H9 (cell line): ENCODE data around the gene PRKAR2A. TPM values are rescaled to one million over a fixed set of nuclear protein-coding genes. Genes with fewer than 3 reads are reported as not detected.

Experiments
- DNase-seq: peaks from one replicate; pipeline ENCODE4 v3.0.0-alpha.2; 2017
- H2AFZ ChIP-seq: one replicate; pipeline ENCODE4 v1.6.1; 2013; ENCODE audit warnings: mild to moderate bottlenecking, low read length, control low read depth, moderate library complexity
- H2AK5ac ChIP-seq: 2 replicates; pipeline ENCODE4 v1.6.1; 2013; ENCODE audit warnings: low read length, control low read depth, mixed read lengths; ENCODE audit not compliant: insufficient read length
- H2BK120ac ChIP-seq: one replicate; pipeline ENCODE4 v1.6.1; 2013; ENCODE audit warnings: low read depth, mild to moderate bottlenecking, low read length, control low read depth, inconsistent platforms; ENCODE audit not compliant: poor library complexity, severe bottlenecking
- H2BK12ac ChIP-seq: 2 replicates; pipeline ENCODE4 v1.6.1; 2013; ENCODE audit warnings: low read length, control low read depth, mixed read lengths, low read depth; ENCODE audit not compliant: insufficient read length
- H2BK15ac ChIP-seq: 2 replicates; pipeline ENCODE4 v1.6.1; 2013; ENCODE audit warnings: low read depth, low read length, control low read depth
- H2BK20ac ChIP-seq: one replicate; pipeline ENCODE4 v1.6.1; 2013; ENCODE audit warnings: low read depth, mild to moderate bottlenecking, low read length, control low read depth, inconsistent platforms; ENCODE audit not compliant: poor library complexity, severe bottlenecking
- H2BK5ac ChIP-seq: 2 replicates; pipeline ENCODE4 v1.6.1; 2013; ENCODE audit warnings: low read length, control low read depth, mixed read lengths; ENCODE audit not compliant: insufficient read length
- H3K14ac ChIP-seq: 2 replicates; pipeline ENCODE4 v1.6.1; 2013; ENCODE audit warnings: low read length, control low read depth; ENCODE audit not compliant: insufficient read depth
- H3K18ac ChIP-seq: 2 replicates; pipeline ENCODE4 v1.6.1; 2013; ENCODE audit warnings: low read depth, mild to moderate bottlenecking, mixed read lengths, low read length, control low read depth; ENCODE audit not compliant: insufficient read length
- H3K23ac ChIP-seq: 2 replicates; pipeline ENCODE4 v1.6.1; 2013; ENCODE audit warnings: low read length, control low read depth, mixed read lengths, low read depth; ENCODE audit not compliant: insufficient read length
- H3K23me2 ChIP-seq: 2 replicates; pipeline ENCODE4 v1.6.1; 2013; ENCODE audit warnings: low read depth, mild to moderate bottlenecking, mixed read lengths, low read length, control low read depth; ENCODE audit not compliant: insufficient read length, poor library complexity, severe bottlenecking
- H3K27ac ChIP-seq: 2 replicates; pipeline ENCODE4 v1.5.1; 2013; ENCODE audit warnings: low read length, control low read depth, mixed read lengths, low read depth; ENCODE audit not compliant: insufficient read length
- H3K27me3 ChIP-seq: 2 replicates; pipeline ENCODE4 v1.6.1; 2013; ENCODE audit warnings: low read length, control low read depth, inconsistent platforms; ENCODE audit not compliant: insufficient read depth
- H3K4ac ChIP-seq: 2 replicates; pipeline ENCODE4 v1.6.1; 2013; ENCODE audit warnings: low read depth, mild to moderate bottlenecking, control low read depth, inconsistent platforms, low read length, moderate library complexity
- H3K4me1 ChIP-seq: 2 replicates; pipeline ENCODE4 v1.6.1; 2013; ENCODE audit warnings: low read length, control low read depth, inconsistent platforms; ENCODE audit not compliant: insufficient read depth
- H3K4me2 ChIP-seq: 2 replicates; pipeline ENCODE4 v1.6.1; 2013; ENCODE audit warnings: low read length, control low read depth, mixed read lengths; ENCODE audit not compliant: insufficient read length, insufficient read depth
- H3K56ac ChIP-seq: 2 replicates; pipeline ENCODE4 v1.6.1; 2013; ENCODE audit warnings: low read depth, mild to moderate bottlenecking, mixed read lengths, low read length, control low read depth; ENCODE audit not compliant: insufficient read length
- H3K79me1 ChIP-seq: 2 replicates; pipeline ENCODE4 v1.6.1; 2013; ENCODE audit warnings: low read depth, mild to moderate bottlenecking, moderate library complexity, low read length, control low read depth, inconsistent platforms; ENCODE audit not compliant: insufficient read depth, poor library complexity, severe bottlenecking
- H3K79me2 ChIP-seq: 2 replicates; pipeline ENCODE4 v1.6.1; 2013; ENCODE audit warnings: low read length, control low read depth, inconsistent platforms; ENCODE audit not compliant: insufficient read depth
- H3K9ac ChIP-seq: 2 replicates; pipeline ENCODE4 v1.6.1; 2013; ENCODE audit warnings: low read length, control low read depth, mixed read lengths; ENCODE audit not compliant: insufficient read length; ENCODE audit errors: extremely low read depth
- H3K9me3 ChIP-seq: one replicate; pipeline ENCODE4 v1.6.1; 2013; ENCODE audit warnings: low read depth, low read length, inconsistent platforms; ENCODE audit not compliant: control insufficient read depth
- H3T11ph ChIP-seq: one replicate; pipeline ENCODE4 v1.6.1; 2013; ENCODE audit warnings: mild to moderate bottlenecking, low read length, control low read depth, inconsistent platforms
- H4K20me1 ChIP-seq: one replicate; pipeline ENCODE4 v1.6.1; 2013; ENCODE audit not compliant: control insufficient read depth, insufficient read length, insufficient read depth
- H4K5ac ChIP-seq: 2 replicates; pipeline ENCODE4 v1.6.1; 2013; ENCODE audit warnings: low read depth, mild to moderate bottlenecking, mixed read lengths, low read length, control low read depth; ENCODE audit not compliant: insufficient read length
- H4K8ac ChIP-seq: replicated peaks from 2 replicates; pipeline ENCODE4 v1.6.1; 2013; ENCODE audit warnings: low read length, control low read depth, mixed read lengths, low read depth; ENCODE audit not compliant: insufficient read length
- H4K91ac ChIP-seq: 2 replicates; pipeline ENCODE4 v1.6.1; 2013; ENCODE audit warnings: low read depth, mild to moderate bottlenecking, moderate library complexity, mixed read lengths, low read length, control low read depth; ENCODE audit not compliant: insufficient read length
- H3K27ac Mint-ChIP-seq, 3 experiments: 2 replicates in 2 of 3; 3 replicates in 1 of 3; pipeline ENCODE4 v1.8.0; 2020 to 2021; ENCODE audit warnings: mixed read lengths in 3 of 3, mild to moderate bottlenecking in 1 of 3, moderate library complexity in 1 of 3
- H3K27me3 Mint-ChIP-seq: 2 replicates; pipeline ENCODE4 v1.8.0; 2021; ENCODE audit warnings: low read depth, mild to moderate bottlenecking, moderate library complexity, mixed read lengths
- H3K36me3 Mint-ChIP-seq, 3 experiments: 2 replicates in 2 of 3; 3 replicates in 1 of 3; pipeline ENCODE4 v1.8.0; 2020 to 2021; ENCODE audit warnings: low read depth in 3 of 3, mixed read lengths in 3 of 3; ENCODE audit not compliant: insufficient read depth in 1 of 3
- H3K4me1 Mint-ChIP-seq, 2 experiments: 2 replicates each; pipeline ENCODE4 v1.8.0; 2020; ENCODE audit warnings: mixed read lengths in 2 of 2
- H3K4me3 Mint-ChIP-seq, 2 experiments: 2 replicates in 1 of 2; 3 replicates in 1 of 2; pipeline ENCODE4 v1.8.0; 2020 to 2021; ENCODE audit warnings: mild to moderate bottlenecking in 2 of 2, mixed read lengths in 2 of 2, moderate library complexity in 1 of 2
- H3K9me3 Mint-ChIP-seq, 2 experiments: 2 replicates in 1 of 2; 3 replicates in 1 of 2; pipeline ENCODE4 v1.8.0; 2020; ENCODE audit warnings: mild to moderate bottlenecking in 2 of 2, mixed read lengths in 2 of 2, moderate library complexity in 1 of 2
- CTCF ChIP-seq: fragments of 200-600 bp; sonication (generic); conservative IDR thresholded peaks from 3 replicates; pipeline ENCODE4 v1.8.0; 2021; ENCODE audit warnings: antibody characterized with exemption, mild to moderate bottlenecking
- WGBS: extraction: QIAGEN DNeasy Blood & Tissue Kit; methylation state at CpG from one replicate; pipeline ENCODE4 v1.1.7; 2013; ENCODE audit warnings: missing lambda C conversion rate, low lambda C conversion rate, mixed read lengths; ENCODE audit not compliant: insufficient read length; ENCODE audit errors: extremely low coverage; 5-methylcytosine and 5-hydroxymethylcytosine counted together
- total RNA-seq: library from RNA; stranded (reverse); gene quantifications from 2 replicates; pipeline ENCODE4 v1.2.1, GENCODE V29; 2021

Gene PRKAR2A
- total RNA-seq, 1 experiment from 2014 or later, result 39.1 TPM

DNA sequence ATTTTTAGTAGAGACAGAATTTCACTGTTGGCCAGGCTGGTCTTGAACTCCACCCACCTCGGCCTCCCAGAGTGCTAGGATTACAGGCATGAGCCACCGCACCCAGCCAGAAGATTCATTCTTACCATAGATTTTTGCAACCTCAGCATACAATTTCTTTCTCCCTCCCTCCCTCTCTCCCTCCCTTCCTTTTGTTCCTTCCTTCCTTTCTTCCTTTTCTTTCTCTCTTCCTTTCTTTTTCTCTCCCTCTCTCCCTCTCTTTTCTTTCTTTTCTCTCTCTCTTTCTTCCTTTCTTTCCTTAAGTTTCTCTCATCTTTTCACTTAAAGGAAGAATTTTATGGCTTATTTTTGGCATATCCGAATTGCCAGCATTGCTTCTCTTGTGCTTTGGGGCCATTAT, 58.0 kb downstream of the PRKAR2A start:
- Histone ChIP-seq H4K91ac (no peak overlapping the region), H3K14ac (no peak overlapping the region), H3K9ac (no peak overlapping the region), H4K20me1 (no peaks in the 10 kb centered on the region), H3K4me1 (no peaks in the 10 kb centered on the region), H3K79me1 (no peaks in the 10 kb centered on the region), H2BK15ac (no peak overlapping the region), H3K23me2 (no peaks in the 10 kb centered on the region), H2AK5ac (no peak overlapping the region), H3K79me2 (no peaks in the 10 kb centered on the region), H2BK120ac (no peak overlapping the region), H3K27me3 (no peaks in the 10 kb centered on the region), H4K8ac (no peak overlapping the region), H3K27ac (no peak overlapping the region), H2BK12ac (no peak overlapping the region), H4K5ac (no peak overlapping the region), H3K56ac (no peak overlapping the region), H3T11ph (no peak overlapping the region), H2BK5ac (no peak overlapping the region), H3K4me2 (no peak overlapping the region), H2BK20ac (no peak overlapping the region), H3K9me3 (no peaks in the 10 kb centered on the region), H3K23ac (no peak overlapping the region), H2AFZ (no peak overlapping the region), H3K18ac (no peak overlapping the region), H3K4ac (no peak overlapping the region)
- Mint-ChIP-seq H3K9me3 (no peaks in the 10 kb centered on the region), H3K27me3 (no peaks in the 10 kb centered on the region), H3K4me3 (no peak overlapping the region), H3K4me1 (no peaks in the 10 kb centered on the region), H3K27ac (no peak overlapping the region), H3K36me3 (peaks cover 0 to 2% (median 0%) of the 10 kb centered on the region in 3 experiments; a peak in 2 of 7 replicates)
- no peak for DNase-seq
- no CpG with 5 or more reads among the region's 3 CpGs for WGBS
- TF ChIP-seq CTCF, result no peak
